Neural progenitor cell (in vitro differentiated cells): ENCODE measurements around the gene CEP97. TPM values are rescaled to one million over a fixed set of nuclear protein-coding genes. Genes with fewer than 3 reads are reported as not detected.

Source experiments
- DNase-seq: peaks from one replicate; pipeline ENCODE4 v3.0.0-alpha.2; 2016; ENCODE audit warnings: low spot score
- H2AFZ ChIP-seq: fragments of 200-600 bp; sonication (generic); replicated peaks from 2 replicates; pipeline ENCODE4 v1.6.1; 2016; ENCODE audit warnings: antibody characterized with exemption
- H3F3A ChIP-seq: fragments of 200-600 bp; sonication (generic); 2 replicates; pipeline ENCODE4 v1.6.1; 2016; ENCODE audit warnings: antibody characterized with exemption, low read depth
- H3K27ac ChIP-seq: fragments of 200-600 bp; sonication (generic); 2 replicates; pipeline ENCODE4 v1.5.1; 2016; ENCODE audit warnings: mild to moderate bottlenecking
- H3K27me3 ChIP-seq: fragments of 200-600 bp; sonication (generic); 2 replicates; pipeline ENCODE4 v1.6.1; 2016; ENCODE audit warnings: mild to moderate bottlenecking, moderate library complexity
- H3K36me3 ChIP-seq: fragments of 200-600 bp; sonication (generic); 2 replicates; pipeline ENCODE4 v1.5.1; 2016
- H3K4me1 ChIP-seq: fragments of 200-600 bp; sonication (generic); 2 replicates; pipeline ENCODE4 v1.6.1; 2016; ENCODE audit warnings: mixed run types
- H3K4me2 ChIP-seq: fragments of 200-600 bp; sonication (generic); 2 replicates; pipeline ENCODE4 v1.6.1; 2016
- H3K4me3 ChIP-seq: fragments of 200-600 bp; sonication (generic); 2 replicates; pipeline ENCODE4 v1.5.1; 2016
- H3K79me2 ChIP-seq: fragments of 200-600 bp; sonication (generic); 2 replicates; pipeline ENCODE4 v1.6.1; 2016; ENCODE audit warnings: low read depth
- H3K9ac ChIP-seq: fragments of 200-600 bp; sonication (generic); 2 replicates; pipeline ENCODE4 v1.6.1; 2016
- H3K9me3 ChIP-seq: fragments of 200-600 bp; sonication (generic); 2 replicates; pipeline ENCODE4 v1.5.1; 2016; ENCODE audit warnings: low read depth
- H4K20me1 ChIP-seq: fragments of 200-600 bp; sonication (generic); 2 replicates; pipeline ENCODE4 v1.6.1; 2016; ENCODE audit warnings: low read depth
- H3K27ac Mint-ChIP-seq: 3 replicates; pipeline ENCODE4 v1.8.0; 2021; ENCODE audit warnings: mixed read lengths
- H3K27me3 Mint-ChIP-seq: 2 replicates; pipeline ENCODE4 v1.8.0; 2022; ENCODE audit warnings: low read depth, mild to moderate bottlenecking, inconsistent platforms, moderate library complexity, mixed read lengths; ENCODE audit not compliant: insufficient read depth
- H3K36me3 Mint-ChIP-seq: 3 replicates; pipeline ENCODE4 v1.8.0; 2021; ENCODE audit warnings: mixed read lengths
- H3K4me1 Mint-ChIP-seq: 3 replicates; pipeline ENCODE4 v1.8.0; 2021; ENCODE audit warnings: mixed read lengths
- H3K4me3 Mint-ChIP-seq: 3 replicates; pipeline ENCODE4 v1.8.0; 2021; ENCODE audit warnings: mild to moderate bottlenecking, moderate library complexity, mixed read lengths
- H3K9me3 Mint-ChIP-seq: 3 replicates; pipeline ENCODE4 v1.8.0; 2020; ENCODE audit warnings: mixed read lengths
- EZH2 ChIP-seq: fragments of 200-600 bp; sonication (generic); IDR thresholded peaks from 2 replicates; pipeline ENCODE4 v1.6.1; 2017; ENCODE audit warnings: antibody characterized with exemption, mild to moderate bottlenecking, moderate library complexity
- EZH2phosphoT487 ChIP-seq: fragments of 200-600 bp; sonication (generic); IDR thresholded peaks from 2 replicates; pipeline ENCODE4 v1.6.1; 2017; ENCODE audit warnings: antibody characterized with exemption
- total RNA-seq: library from RNA; depleted of rRNA; stranded (reverse); fragments of >200 nt; gene quantifications from 2 replicates; pipeline ENCODE4 v1.2.3, GENCODE V29; 2015; ENCODE audit warnings: low replicate concordance
- TF ChIP-seq, protein P1 (sequence below): fragments of 200-600 bp; sonication (generic); IDR thresholded peaks from 2 replicates; pipeline ENCODE4 v1.5.1; 2017; ENCODE audit warnings: antibody characterized with exemption, mild to moderate bottlenecking

The CEP97 gene
- total RNA-seq, 1 donor from 2014 or later = 46.1 TPM

DNA sequence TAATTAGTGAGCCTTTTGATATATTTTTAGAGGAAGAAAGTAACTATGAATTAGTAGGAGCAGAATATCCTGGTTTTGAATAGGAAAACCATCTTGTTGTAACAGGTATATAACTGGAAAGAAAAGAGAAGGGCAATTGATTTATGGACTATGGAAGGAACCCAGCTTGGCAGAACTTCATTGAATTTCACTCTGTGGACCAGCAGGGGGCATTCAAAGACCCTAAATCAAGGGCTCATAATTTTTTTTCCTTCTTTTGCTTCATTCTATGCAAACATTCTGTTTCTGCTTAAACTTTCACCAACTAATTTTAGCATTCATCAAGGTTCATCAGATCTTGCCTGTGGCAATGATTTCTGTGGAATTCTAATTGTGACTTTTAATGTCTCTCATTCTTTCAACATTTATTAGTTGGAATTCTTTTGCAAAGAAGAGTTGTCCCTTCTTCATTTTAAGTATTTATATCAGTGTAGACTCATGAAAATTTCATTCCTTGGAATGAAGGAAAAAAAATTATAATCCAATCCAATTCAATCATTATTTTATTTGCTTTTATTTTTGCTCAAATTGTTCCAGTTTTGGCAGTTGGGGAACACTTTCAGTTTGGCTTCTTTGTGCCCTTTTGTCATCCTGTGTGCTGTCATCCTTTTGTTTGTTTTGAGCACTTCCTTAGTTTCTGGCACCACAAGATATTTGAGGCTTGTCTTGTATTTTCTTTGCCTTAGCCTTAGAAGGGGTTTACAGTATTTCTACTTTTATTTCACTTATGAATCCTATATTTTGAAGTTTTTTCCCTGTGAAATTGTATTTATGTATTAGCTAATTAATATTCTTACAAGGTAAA is 85.0 kb downstream of the CEP97 start:
- H3K9me3 Mint-ChIP-seq = no peaks in the 10 kb centered on the region
- no peak overlapping the region for H3K4me2 ChIP-seq
- peak; percentile 65 for DNase-seq

DNA sequence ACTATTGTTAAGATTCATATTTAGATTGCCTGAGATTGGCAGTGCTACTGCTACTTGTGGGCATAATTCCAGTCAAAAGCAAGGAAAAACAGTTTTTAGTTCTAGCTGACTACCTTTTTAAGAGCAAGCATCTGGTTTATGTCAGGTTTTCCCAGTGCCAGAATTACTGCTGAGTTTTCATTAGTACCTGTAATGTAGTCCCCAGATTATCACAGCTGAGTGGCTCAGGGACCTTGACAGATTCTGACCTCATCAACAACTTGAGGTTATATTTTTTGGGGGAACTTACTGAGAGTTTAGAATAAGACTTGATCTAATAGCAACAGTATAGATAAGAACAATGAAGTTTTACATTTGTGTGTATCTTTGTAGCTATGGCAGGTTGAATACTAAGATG is 85.6 kb downstream of the CEP97 start:
- no peak for TF ChIP-seq EZH2
- TF ChIP-seq EZH2phosphoT487 = no peak
- TF ChIP-seq, protein P1, sequence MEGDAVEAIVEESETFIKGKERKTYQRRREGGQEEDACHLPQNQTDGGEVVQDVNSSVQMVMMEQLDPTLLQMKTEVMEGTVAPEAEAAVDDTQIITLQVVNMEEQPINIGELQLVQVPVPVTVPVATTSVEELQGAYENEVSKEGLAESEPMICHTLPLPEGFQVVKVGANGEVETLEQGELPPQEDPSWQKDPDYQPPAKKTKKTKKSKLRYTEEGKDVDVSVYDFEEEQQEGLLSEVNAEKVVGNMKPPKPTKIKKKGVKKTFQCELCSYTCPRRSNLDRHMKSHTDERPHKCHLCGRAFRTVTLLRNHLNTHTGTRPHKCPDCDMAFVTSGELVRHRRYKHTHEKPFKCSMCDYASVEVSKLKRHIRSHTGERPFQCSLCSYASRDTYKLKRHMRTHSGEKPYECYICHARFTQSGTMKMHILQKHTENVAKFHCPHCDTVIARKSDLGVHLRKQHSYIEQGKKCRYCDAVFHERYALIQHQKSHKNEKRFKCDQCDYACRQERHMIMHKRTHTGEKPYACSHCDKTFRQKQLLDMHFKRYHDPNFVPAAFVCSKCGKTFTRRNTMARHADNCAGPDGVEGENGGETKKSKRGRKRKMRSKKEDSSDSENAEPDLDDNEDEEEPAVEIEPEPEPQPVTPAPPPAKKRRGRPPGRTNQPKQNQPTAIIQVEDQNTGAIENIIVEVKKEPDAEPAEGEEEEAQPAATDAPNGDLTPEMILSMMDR = no peak
- Histone ChIP-seq H3K4me2 (no peak overlapping the region), H3K4me1 (peaks cover 7% of the 10 kb centered on the region), H3K9ac (no peak overlapping the region), H3K27ac (no peak overlapping the region), H4K20me1 (no peaks in the 10 kb centered on the region), H2AFZ (no peak overlapping the region), H3K4me3 (no peak overlapping the region), H3K27me3 (no peaks in the 10 kb centered on the region), H3K79me2 (no peaks in the 10 kb centered on the region), H3K9me3 (no peaks in the 10 kb centered on the region), H3K36me3 (no peaks in the 10 kb centered on the region), H3F3A (no peaks in the 10 kb centered on the region)
- DNase-seq = no peak
- no peak overlapping the region for H3K4me3 Mint-ChIP-seq
- H3K27ac Mint-ChIP-seq = no peak overlapping the region
- H3K36me3 Mint-ChIP-seq = no peaks in the 10 kb centered on the region
- H3K27me3 Mint-ChIP-seq = no peaks in the 10 kb centered on the region
- H3K9me3 Mint-ChIP-seq = no peaks in the 10 kb centered on the region
- no peaks in the 10 kb centered on the region for H3K4me1 Mint-ChIP-seq

More for the DNA sequence above, 85.0 kb downstream of the CEP97 start:
- Histone ChIP-seq H3K4me3 (no peak overlapping the region), H3K79me2 (no peaks in the 10 kb centered on the region), H3F3A (no peaks in the 10 kb centered on the region), H3K36me3 (no peaks in the 10 kb centered on the region), H3K9me3 (no peaks in the 10 kb centered on the region), H4K20me1 (no peaks in the 10 kb centered on the region), H3K27me3 (no peaks in the 10 kb centered on the region), H3K27ac (no peak overlapping the region), H3K9ac (no peak overlapping the region), H2AFZ (no peak overlapping the region), H3K4me1 (peaks cover 7% of the 10 kb centered on the region)
- TF ChIP-seq EZH2 = no peak
- TF ChIP-seq, protein P1 = peak; percentile 84
- Mint-ChIP-seq H3K36me3 (no peaks in the 10 kb centered on the region), H3K4me3 (no peak overlapping the region), H3K27ac (no peak overlapping the region), H3K27me3 (no peaks in the 10 kb centered on the region), H3K4me1 (no peaks in the 10 kb centered on the region)

DNA sequence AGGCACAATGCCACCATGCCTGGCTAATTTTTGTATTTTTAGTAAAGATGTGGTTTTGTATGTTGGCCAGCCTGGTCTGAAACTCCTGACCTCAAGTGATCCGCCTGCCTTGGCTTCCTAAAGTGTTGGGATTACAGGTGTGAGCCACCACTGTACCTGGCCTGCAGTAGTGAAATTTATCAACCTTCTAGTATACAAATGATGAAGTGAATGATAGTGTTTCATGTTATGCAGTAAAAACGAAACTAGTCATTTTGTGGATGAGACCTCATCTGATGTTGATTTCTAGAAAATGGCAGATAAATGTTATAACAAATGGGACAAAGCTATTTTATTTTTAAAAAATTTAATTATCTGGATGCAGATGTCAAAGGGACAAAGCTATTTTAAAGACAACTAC is 87.5 kb downstream of the CEP97 start:
- Mint-ChIP-seq H3K36me3 (no peaks in the 10 kb centered on the region), H3K27ac (no peak overlapping the region), H3K9me3 (no peaks in the 10 kb centered on the region), H3K4me3 (no peak overlapping the region), H3K4me1 (no peaks in the 10 kb centered on the region), H3K27me3 (no peaks in the 10 kb centered on the region)
- H3K36me3 ChIP-seq = no peaks in the 10 kb centered on the region
- no peak overlapping the region for H2AFZ ChIP-seq
- no peaks in the 10 kb centered on the region for H3K27me3 ChIP-seq
- H3K79me2 ChIP-seq = no peaks in the 10 kb centered on the region
- no peak overlapping the region for H3K4me2 ChIP-seq
- DNase-seq = no peak
- no peaks in the 10 kb centered on the region for H4K20me1 ChIP-seq
- no peak overlapping the region for H3K27ac ChIP-seq
- H3F3A ChIP-seq = no peaks in the 10 kb centered on the region
- no peak overlapping the region for H3K4me3 ChIP-seq
- peaks cover 7% of the 10 kb centered on the region for H3K4me1 ChIP-seq
- H3K9ac ChIP-seq = no peak overlapping the region
- no peaks in the 10 kb centered on the region for H3K9me3 ChIP-seq
- TF ChIP-seq EZH2 = no peak
- TF ChIP-seq EZH2phosphoT487 = no peak
- TF ChIP-seq, protein P1 = no peak
